ENCODE data around the gene MED12.

MED12 gene

DNA sequence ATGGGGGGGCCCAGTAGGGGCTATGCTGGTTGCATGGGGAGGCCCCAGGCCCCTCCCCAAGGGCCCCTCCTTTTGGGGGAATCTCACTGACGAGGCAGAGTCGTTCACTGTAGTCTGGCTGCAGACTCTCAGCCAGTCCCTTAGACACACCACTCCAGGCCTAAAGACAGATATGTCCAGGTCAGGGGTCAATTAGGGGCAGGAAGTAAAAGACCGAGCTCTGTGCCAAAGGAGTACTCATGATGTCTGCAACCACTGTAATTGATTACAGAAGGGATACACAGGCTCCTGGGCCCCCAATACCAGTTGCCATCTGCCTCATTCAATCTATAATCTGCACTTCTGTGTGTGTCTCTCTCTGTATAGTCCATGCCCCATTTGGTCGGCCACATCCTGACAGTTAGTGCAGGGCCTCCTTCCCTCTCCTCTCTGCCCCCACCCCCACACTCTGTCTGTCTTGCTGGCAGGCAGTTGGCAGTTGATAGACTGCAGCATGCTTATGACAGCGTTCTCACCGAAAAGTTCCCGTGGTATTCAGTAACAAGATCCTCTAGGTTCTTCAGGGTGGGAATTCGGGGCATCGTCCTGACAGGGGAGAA, 10.5 kb upstream of the MED12 start:
- DNase-seq, result peak; percentile 56

DNA sequence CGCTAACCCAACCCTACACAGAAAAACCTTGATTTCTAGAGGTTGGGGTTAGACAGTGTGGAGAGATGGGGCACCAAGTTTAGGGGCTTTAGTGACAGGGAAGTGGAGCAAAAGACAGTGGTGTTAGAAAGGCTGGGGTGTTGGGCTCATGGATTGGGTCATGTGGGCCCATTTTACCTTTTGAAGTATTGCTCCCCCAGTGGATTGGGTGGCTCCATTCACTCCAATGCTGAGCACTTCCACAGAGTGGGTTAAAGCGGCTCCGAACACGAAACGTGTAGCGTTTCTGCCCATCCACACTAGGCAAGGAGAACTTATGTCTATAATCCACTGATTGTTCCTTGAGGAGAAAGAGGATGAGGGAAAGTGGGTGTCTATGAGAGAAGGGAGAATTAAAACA, 9.3 kb upstream of the MED12 start:
- DNase-seq, result peak; percentile 42

DNA sequence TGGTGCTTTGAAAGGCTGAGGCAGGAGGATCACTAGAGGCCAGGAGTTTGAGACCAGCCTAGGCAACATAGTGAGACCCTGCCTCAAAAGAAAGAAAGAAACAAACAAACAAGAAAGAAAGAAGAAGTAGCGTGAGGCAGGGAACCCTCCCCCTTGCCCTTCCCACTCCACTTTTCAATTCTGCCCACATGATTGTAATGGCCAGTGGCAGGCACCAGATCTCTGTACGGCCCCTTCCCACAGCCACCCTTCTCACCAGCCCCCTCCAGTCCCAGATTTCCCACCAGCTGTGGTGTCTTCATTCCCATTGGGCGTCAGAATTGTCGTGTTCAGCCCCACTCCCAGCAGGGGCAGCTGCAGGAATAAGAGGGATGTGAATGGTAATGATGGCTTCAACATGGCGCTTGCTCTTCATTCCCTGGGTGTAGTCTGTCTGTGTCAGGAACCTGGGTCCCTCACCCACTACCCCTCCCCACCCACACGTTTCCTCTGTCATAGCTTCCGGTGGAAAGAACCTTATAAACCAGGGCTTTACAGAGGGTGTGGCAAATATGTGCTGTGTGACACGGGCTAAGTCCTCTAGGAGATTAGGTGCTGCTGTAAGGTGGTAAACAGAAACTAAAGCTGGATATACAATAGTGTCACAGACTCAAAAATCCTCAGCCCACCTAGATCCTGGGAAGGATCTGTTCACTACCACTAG, 7.1 kb upstream of the MED12 start, which contains the start of gene IL2RG:
TSS of gene IL2RG (minus strand) at position 437 of the 703 bp plus-strand sequence. CDS start at position 399, 38 bp downstream.
- DNase-seq, result peak; percentile 93

DNA sequence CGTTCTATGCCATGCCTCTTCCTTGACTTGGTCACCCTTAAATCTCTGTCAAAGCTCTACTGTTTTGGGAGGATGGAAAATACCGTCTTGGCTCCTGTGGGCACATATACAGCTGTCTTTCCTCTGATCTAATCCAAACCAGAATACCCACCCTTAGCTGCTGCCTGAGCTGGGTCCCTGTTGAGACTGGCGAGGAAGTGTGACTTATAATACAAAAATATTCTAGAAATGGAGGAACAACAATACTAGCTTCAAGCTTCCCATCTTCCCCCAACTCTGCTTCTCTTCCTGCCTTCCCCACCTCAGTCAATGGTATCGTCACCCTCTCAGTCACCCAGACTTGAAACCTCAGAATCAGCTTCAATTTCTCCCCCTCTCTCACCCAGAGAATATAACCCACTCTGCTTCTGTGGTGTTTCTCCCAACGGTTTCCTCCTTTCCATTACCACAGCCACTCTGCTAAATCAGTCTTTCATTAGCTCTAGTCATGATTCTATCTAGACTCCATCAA, 6.4 kb upstream of the MED12 start:
- peak; percentile 67 for DNase-seq

DNA sequence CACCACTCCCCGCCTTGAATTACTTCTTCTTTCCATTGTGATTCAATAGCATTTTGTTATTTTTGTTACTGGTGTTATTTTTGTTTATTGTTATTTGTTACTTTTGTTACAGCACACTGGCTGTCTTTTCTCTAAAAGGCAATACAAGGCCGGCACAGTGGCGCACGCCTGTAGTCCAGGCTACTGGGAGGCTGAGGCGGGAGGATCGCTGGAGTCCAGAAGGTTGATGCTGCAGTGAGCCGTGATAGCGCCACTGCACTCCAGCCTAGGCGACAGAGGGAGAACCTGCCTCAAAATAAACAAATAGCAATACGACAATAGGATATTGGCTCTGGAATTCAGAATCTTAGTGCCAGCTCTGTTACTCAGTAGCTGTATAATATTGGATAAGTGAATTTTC, 1.0 kb upstream of the MED12 start:
- no peak for DNase-seq

DNA sequence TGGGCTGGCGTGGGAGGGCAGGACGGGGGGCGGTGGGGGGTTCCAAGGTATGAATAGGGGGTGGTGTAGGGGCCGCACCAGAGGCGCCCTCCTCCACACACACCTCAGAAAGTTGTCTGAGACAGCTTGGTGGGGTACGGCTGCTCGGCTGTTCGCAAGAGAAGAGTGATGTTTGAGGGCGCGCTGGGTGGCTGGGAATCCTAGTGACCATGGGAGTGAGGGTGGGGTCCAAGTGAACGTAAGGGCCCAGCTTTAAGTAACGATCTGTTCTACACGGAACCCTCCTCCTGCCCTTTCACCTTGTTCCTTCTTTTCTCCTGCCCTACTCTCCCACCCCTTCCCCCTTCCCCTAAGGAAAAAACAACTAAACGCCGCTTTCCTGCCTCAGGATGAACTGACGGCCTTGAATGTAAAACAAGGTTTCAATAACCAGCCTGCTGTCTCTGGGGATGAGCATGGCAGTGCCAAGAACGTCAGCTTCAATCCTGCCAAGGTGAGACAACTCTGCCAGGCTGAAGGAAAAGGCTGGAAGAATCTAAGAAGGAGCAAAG, 664 bp downstream of the MED12 start:
- no peak for DNase-seq

DNA sequence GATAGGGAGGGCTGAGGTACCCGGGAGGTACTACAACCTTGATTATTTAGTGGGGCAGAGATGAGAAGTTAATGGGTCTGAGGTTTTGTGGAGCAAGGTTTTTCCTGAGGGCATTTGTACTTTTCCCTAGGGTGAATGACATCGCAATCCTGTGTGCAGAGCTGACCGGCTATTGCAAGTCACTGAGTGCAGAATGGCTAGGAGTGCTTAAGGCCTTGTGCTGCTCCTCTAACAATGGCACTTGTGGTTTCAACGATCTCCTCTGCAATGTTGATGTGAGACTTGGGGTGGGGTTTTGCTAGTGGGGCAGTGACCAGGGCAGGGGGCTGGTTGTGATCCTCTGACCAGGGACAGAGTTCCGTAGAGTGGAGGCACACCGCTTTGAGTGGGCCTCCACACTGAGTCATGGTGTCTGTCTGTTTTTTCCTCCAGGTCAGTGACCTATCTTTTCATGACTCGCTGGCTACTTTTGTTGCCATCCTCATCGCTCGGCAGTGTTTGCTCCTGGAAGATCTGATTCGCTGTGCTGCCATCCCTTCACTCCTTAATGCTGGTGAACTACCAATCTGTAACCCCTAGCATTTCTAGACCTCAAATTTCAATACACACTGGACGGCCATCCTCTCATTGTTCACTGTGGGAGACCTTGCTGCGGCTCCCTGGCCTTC, 9.9 kb downstream of the MED12 start:
- DNase-seq, result no peak

DNA sequence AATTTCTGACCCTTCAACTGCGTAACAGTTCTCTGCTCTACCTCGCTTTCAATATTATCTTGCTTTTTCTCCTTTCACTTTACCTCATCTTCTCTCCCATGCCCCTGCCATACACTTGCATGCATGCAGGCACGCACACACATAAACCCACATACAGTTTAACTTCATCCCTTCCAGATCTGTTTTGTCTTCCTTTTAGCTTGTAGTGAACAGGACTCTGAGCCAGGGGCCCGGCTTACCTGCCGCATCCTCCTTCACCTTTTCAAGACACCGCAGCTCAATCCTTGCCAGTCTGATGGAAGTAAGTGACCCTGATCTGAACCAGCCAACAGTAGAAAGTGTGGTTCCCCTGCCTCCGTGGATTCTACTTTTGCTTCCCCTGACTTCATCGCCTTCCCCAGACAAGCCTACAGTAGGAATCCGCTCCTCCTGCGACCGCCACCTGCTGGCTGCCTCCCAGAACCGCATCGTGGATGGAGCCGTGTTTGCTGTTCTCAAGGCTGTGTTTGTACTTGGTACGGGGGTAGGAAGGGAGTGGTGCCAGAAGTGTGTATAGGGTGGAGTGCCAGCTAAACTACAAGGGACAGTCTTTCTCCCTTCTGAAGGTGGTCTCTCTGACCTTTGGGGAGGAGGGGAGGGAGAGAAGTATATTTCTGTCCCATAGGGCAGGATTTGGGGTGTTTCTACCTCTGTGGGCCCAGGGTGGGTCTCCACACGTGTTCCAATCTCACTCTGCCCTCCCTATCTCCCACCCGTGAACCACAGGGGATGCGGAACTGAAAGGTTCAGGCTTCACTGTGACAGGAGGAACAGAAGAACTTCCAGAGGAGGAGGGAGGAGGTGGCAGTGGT, 10.7 kb downstream of the MED12 start:
- DNase-seq, result peak; percentile 82

DNA sequence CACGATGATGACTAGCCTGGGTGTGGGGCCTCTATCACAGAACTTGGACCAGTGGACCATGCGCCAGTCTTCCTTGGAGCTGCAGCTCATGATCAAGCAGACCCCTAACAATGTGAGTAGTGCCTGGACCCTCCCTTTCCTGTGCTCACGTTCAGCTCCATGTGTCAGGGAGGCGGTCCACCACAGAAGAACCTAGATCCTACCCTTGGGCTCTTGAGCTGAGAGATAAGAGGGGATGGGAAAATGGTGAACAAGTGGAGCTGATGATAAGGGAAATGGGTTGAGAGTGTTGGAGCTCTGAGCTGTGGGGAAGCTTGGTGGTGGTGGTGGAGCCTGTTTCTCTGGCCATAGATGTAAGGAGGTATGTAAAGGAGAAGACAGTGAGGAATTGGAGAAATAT, 13.1 kb downstream of the MED12 start:
- DNase-seq, result no peak

DNA sequence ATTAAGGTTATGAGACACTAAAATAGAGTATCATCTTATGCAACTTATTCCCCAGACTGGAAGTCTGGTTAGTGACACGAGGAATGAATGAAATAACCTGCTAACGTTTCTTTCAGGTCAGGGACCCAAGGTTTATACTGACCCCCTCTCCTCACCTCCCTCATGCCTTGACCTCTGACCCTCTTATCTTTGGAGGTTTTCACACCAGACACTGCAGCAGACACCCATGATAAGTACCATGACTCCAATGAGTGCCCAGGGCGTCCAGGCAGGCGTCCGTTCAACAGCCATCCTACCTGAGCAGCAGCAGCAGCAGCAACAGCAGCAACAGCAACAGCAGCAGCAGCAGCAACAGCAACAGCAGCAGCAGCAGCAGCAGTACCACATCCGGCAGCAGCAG, 22.0 kb downstream of the MED12 start:
- DNase-seq, result no peak

DNA sequence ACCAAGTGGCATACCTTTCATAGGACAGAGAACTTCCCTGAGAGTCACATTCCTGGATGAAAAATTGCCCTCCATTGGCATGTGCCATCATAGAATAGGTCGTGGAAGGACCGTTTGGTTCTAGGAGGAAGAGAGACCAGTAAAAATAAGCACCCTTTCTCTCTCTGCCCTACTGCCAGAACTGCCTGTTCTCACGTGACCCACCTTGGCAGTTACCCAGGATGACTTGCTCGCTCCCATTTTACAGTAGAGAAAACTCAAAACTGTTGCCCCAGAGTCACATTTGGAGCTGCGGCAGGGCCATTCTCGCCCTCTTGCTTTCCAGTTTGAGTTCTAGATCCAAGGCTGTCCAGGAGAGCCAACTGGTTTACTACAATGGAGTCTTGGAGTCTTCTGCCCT, 25.1 kb downstream of the MED12 start:
- no peak for DNase-seq

DNA sequence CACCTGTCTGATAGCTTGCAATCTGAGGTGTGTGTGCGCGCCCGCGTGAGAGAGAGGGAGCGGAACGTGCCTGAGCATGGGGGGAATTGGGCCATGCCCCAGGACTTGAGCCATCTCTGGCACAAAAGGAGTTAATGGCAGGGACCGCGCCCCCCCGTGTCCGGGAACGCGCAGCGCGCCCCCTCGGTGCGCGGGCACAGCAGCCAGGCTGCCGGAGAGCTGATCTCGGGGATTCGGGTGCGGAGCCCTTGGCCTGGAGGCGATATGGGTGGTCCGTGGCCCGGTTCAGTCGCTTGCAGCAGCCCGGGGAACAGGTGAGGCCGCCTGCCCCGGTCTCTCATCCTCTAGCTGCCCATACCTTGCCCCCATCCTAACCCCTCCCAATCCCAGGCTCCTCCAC, 26.3 kb downstream of the MED12 start, which contains the start of gene NLGN3:
TSS of gene NLGN3 (plus strand) at position 191 of the 400 bp plus-strand sequence. CDS start 2,909 bp downstream, outside the sequence.
- no peak for DNase-seq

DNA sequence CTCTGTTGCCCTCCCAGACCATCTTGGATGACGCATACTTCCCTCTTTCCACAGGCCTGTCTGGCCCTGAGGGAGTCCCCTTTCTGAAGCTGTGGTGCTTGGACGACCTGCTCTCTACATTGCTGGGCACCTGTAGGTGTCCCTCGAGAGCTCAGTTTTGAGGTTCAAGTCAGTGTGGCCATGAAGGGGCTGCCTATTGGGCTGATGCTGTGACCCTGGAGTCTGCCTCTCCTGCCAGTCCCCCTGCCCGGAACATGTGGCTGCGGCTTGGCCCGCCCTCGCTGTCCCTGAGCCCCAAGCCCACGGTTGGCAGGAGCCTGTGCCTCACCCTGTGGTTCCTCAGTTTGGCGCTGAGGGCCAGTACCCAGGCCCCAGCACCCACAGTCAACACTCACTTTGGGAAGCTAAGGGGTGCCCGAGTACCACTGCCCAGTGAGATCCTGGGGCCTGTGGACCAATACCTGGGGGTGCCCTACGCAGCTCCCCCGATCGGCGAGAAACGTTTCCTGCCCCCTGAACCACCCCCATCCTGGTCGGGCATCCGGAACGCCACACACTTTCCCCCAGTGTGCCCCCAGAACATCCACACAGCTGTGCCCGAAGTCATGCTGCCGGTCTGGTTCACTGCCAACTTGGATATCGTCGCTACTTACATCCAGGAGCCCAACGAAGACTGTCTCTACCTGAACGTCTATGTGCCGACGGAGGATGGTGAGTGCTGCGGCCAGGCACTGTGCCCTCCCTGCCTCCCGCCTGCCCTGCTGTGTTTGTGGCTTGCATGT, 29.3 kb downstream of the MED12 start:
- no peak for DNase-seq

DNA sequence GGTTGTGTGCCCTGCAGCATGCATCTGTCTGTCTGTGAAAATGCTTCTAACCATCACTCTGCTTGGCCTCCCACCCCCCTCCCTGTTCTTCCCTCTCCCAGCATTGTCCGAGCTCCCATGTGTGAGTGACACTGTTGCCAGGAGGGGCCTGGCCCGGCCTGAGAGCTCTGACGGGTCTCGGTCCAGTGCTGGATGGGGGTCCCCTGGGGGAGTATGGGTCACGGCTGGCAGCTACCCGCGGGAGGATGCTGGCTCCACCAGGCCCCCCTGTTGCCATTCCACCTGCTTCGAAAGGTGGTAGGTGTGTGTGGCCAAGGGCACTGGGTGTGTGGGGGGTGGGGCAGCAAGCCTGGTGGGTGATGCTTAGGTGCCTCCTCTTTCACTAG, 29.9 kb downstream of the MED12 start:
- no peak for DNase-seq

DNA sequence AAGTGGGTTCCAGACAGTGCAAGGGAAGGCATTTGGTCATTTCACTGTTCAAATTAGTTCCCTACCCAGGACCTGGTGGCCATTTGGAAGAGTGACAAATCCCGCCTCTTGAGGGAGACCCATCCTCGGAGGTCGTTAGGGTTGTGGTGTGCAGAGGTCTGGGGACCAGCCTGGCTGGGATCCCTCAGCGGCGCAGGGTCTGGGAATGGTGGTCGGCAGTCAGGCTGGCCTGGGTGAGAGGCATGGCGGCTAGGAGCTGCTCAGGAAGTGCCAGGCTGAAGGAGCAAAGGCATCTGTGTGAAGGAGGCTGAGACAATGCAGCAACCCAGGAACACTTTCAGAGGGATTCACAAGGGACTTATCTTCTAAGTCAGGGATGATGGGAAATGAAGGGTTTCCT, 33.0 kb downstream of the MED12 start:
- DNase-seq, result no peak

DNA sequence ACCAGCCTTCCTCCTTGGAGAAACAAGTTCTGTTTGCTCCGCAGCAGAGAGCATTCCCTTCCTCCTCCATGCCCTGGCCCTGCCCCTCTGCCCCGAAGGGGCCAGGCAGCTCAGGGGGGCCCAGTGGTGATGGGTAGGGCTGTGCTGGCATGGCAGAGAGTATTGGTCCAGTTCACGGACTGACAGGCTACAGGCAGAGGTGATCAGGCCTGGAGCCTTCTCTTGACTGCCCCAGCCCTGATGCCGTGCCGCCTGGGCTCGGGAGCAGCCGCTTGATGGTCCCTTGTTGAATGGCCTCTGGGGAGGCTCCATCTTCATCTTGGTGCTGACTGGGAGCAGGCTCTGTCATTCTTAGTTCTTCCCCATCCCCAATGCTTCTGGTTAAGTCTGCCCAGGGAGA, 35.8 kb downstream of the MED12 start:
- DNase-seq, result no peak

DNA sequence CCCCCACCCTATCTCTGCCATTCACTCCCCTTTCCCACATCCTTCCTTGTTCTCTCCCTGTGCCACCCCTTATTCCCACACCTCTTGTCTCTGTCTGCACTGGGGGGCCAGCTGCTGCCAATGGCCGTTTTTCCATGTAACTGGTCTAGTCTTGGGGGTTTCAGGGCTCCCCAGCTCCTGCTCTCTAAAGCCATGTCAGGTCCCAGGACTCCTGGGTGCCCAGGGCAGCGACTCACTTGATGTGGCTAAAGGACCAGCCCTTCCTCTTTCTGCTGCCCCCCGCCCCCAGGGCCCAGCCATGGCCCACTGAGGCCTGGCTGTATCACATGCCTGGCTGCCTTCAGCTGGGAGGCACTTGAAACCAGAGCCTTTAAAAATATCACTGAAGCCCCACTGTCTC, 36.2 kb downstream of the MED12 start:
- DNase-seq, result no peak

DNA sequence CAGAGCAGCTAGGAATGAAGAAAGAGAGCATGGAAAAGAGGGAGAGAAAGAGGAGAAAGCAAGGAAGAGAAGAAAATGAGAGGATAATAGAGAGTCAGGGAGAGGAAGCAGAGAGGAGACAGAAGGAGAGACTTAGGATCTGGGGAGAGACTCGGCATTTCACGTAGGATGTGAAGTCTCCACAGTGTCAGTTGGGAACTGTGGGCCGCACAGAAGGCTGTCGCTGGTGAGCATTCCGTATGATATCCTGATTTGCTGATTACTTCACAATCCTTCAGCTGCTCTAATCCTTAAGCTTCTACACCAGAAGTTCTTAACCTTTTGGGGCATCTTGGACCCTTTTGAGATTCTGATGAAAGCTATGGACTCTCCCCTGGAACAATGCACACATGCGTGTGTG, 40.2 kb downstream of the MED12 start:
- no peak for DNase-seq

DNA sequence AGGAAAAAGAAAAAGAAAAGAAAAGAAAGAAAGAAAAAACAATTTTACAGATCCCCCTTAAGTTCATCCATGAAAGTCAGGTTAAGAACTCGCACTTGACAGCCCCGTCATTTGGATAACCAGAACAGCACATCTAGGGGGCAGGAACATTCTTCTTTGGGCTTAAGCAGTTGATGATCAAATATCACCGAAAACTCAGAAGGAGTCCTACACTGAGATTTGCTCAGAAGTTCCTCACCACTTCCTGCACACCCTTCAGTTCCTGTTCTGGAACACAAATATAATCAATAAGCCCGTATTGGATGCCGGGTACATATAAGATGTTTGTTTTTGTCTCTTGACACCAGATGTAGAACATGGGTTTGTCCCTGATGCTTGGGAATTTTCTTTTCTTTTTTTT, 40.9 kb downstream of the MED12 start:
- no peak for DNase-seq

DNA sequence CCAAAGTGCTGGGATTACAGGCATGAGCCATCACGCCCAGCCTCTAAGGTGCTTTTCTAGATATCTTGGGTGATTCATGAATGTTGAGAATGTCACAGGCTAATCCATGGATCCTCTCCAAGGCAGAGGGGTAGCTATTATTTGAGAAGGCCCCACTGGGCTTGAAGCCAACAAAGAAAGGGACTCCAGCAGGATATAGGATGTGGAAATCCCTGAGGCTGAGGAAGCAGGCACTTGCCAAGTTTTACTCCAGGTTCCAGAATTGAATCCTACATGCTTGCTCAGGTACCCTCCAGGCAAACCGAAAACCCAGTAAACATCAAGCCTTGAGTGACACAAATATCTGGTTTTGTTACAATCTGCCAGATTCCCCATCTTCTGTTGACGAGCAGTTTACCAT, 42.1 kb downstream of the MED12 start:
- no peak for DNase-seq

DNA sequence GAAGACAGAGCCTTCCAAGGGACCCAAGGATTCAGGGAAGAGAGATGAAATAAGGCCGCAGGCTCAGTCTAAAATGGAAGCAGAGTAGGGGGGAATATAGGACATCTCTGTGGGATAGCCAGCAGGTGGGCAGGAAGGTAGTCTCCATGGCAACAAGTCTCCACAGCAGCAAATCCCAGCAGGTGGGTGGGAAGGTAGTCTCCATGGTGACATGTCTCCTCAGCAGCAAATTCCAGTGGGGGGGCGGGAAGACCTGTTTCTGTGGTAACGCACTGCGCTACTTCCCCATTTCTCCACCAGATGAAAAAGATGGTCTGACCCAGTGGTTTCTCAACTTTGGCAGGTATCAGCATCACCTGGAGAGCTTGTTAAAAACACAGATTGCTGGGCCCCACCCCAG, 44.6 kb downstream of the MED12 start:
- no peak for DNase-seq

DNA sequence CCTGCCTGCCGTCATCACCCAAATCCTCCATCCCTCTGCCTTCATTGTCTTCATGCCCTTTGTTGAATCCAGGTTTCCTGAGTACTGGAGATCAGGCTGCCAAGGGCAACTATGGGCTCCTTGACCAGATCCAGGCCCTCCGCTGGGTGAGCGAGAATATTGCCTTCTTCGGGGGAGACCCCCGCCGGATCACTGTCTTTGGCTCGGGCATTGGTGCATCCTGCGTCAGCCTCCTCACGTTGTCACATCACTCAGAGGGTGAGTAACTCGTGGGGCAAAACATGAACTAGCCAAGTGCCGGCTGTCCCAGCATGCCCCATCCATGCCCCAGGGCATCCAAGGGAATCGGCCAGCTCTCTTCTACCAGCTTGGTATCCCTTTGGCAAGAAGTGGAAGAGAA, 45.7 kb downstream of the MED12 start:
- DNase-seq, result no peak

All from CD4-positive, alpha-beta T cell treated with Interleukin-21 for 1 hour (primary cell).